GM12878 (cell line): Measurements from ENCODE around the gene NECTIN2.

Source experiments
- BCL11A ChIP-seq: IDR thresholded peaks from 2 replicates; pipeline ENCODE4 v1.6.1; 2011; ENCODE audit warnings: low read depth, low read length
- CBX5 ChIP-seq: sonication (generic); IDR thresholded peaks from 2 replicates; pipeline ENCODE4 v1.6.1; 2016; ENCODE audit warnings: low read depth, moderate library complexity, mild to moderate bottlenecking, inconsistent platforms
- CEBPB ChIP-seq, 2 experiments: fragments of 150-350 bp in 1 of 2; IDR thresholded peaks; 2 replicates each; pipeline ENCODE4 v1.6.1; 2012 to 2014; ENCODE audit warnings: low read depth in 2 of 2, low read length in 2 of 2, borderline replicate concordance in 1 of 2, inconsistent platforms in 1 of 2
- ELK1 ChIP-seq: IDR thresholded peaks from 2 replicates; pipeline ENCODE4 v1.6.1; 2012; ENCODE audit warnings: low read depth, low read length, improper control_type of control experiment
- NRF1 ChIP-seq: conservative IDR thresholded peaks from 2 replicates; pipeline ENCODE4 v1.6.1; 2011; ENCODE audit warnings: mild to moderate bottlenecking, low read depth, low read length, improper control_type of control experiment
- POLR2A ChIP-seq: IDR thresholded peaks from 2 replicates; pipeline ENCODE4 v1.6.1; 2011; ENCODE audit warnings: low read depth, mild to moderate bottlenecking, low read length
- RAD51 ChIP-seq: fragments of 450-650 bp; IDR thresholded peaks from 2 replicates; pipeline ENCODE4 v1.6.1; 2016; ENCODE audit warnings: moderate library complexity, mild to moderate bottlenecking, inconsistent platforms
- REST ChIP-seq: IDR thresholded peaks from 2 replicates; pipeline ENCODE4 v1.6.1; 2012; ENCODE audit warnings: mild to moderate bottlenecking, low read depth, low read length
- SUZ12 ChIP-seq: fragments of 200-600 bp; sonication (generic); IDR thresholded peaks from one replicate; pipeline ENCODE4 v1.6.1; 2018; ENCODE audit warnings: antibody characterized with exemption, mild to moderate bottlenecking; ENCODE audit not compliant: unreplicated experiment
- TAF1 ChIP-seq: IDR thresholded peaks from 2 replicates; pipeline ENCODE4 v1.6.1; 2011; ENCODE audit warnings: mild to moderate bottlenecking, low read depth, low read length, borderline replicate concordance
- TF ChIP-seq, protein P1 (sequence below), 3 experiments: IDR thresholded peaks in 2 of 3; conservative IDR thresholded peaks in 1 of 3; 2 replicates each; pipeline ENCODE4 v1.5.1; 2011; ENCODE audit warnings: low read depth in 3 of 3, low read length in 3 of 3, mild to moderate bottlenecking in 3 of 3, control low read depth in 2 of 3, moderate library complexity in 2 of 3, inconsistent platforms in 1 of 3, mixed read lengths in 1 of 3; ENCODE audit not compliant: control insufficient read depth in 2 of 3, insufficient read depth in 1 of 3; ENCODE audit errors: extremely low read depth in 1 of 3

- TF ChIP-seq, protein P1, sequence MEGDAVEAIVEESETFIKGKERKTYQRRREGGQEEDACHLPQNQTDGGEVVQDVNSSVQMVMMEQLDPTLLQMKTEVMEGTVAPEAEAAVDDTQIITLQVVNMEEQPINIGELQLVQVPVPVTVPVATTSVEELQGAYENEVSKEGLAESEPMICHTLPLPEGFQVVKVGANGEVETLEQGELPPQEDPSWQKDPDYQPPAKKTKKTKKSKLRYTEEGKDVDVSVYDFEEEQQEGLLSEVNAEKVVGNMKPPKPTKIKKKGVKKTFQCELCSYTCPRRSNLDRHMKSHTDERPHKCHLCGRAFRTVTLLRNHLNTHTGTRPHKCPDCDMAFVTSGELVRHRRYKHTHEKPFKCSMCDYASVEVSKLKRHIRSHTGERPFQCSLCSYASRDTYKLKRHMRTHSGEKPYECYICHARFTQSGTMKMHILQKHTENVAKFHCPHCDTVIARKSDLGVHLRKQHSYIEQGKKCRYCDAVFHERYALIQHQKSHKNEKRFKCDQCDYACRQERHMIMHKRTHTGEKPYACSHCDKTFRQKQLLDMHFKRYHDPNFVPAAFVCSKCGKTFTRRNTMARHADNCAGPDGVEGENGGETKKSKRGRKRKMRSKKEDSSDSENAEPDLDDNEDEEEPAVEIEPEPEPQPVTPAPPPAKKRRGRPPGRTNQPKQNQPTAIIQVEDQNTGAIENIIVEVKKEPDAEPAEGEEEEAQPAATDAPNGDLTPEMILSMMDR (IDR thresholded peaks at IDR 0.05 in 2 of 3, conservative IDR thresholded peaks at IDR 0.05 in 1 of 3; ENCODE audit: control insufficient read depth in 2 of 3, extremely low read depth in 1 of 3, insufficient read depth in 1 of 3, low read depth in 3 of 3, low read length in 3 of 3): no peak
- TF ChIP-seq ELK1 (no peak), NRF1 (no peak), POLR2A (no peak), CEBPB (IDR thresholded peaks at IDR 0.05; ENCODE audit: borderline replicate concordance in 1 of 2, low read depth in 2 of 2, low read length in 2 of 2) (no peak), TAF1 (no peak), BCL11A (no peak), SUZ12 (no peak), REST (no peak), CBX5 (no peak), RAD51 (no peak)
Measured at GRCh38 chr19:44840811-44841210, 5.3 kb upstream of the NECTIN2 start.
